GM12875 (cell line): Measurements from ENCODE around the gene PBXIP1.
"Not testable (repeated sequence)": the region's sequence is repeated elsewhere in the genome, so short reads cannot be mapped to it uniquely, and the experiment has no call there.

Experiments used
- H3K4me3 ChIP-seq: one replicate; pipeline ENCODE4 v1.5.1; 2011; ENCODE audit warnings: low read depth, low read length, control low read depth
- TF ChIP-seq, protein P1 (sequence below): IDR thresholded peaks from 2 replicates; pipeline ENCODE4 v1.5.1; 2011; ENCODE audit warnings: low read depth, mild to moderate bottlenecking, control low read depth, inconsistent platforms, low read length, moderate library complexity, borderline replicate concordance; ENCODE audit not compliant: insufficient read depth

PBXIP1 gene

DNA sequence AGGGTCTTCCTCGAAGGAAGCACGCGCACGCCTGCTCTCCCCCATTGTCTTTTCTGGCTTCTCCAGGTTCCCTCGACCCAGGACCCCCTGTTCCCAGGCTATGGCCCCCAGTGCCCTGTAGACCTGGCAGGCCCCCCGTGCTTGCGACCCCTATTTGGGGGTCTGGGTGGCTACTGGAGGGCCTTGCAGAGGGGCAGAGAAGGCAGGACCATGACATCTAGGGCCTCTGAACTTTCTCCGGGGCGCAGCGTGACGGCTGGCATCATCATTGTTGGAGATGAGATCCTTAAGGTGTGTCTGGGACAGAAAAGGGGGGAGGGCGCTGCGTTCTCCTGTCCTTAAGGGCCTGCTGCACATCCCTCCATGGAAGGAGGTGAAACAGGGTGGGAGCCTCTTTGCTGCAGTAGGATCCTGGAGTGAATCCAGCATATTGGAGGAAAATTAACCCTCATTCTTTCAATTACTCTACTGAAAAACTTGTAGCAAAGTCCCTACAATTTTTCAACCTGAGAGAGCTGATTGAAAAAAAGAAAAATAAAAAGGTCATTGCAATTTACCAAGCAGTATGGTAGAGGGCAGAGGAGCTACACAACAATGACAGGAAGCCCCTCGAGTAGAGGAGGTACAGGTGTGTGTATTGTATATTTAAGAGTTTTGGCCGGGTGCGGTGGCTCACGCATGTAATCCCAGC, 28.0 kb upstream of the PBXIP1 start:
- TF ChIP-seq, protein P1, sequence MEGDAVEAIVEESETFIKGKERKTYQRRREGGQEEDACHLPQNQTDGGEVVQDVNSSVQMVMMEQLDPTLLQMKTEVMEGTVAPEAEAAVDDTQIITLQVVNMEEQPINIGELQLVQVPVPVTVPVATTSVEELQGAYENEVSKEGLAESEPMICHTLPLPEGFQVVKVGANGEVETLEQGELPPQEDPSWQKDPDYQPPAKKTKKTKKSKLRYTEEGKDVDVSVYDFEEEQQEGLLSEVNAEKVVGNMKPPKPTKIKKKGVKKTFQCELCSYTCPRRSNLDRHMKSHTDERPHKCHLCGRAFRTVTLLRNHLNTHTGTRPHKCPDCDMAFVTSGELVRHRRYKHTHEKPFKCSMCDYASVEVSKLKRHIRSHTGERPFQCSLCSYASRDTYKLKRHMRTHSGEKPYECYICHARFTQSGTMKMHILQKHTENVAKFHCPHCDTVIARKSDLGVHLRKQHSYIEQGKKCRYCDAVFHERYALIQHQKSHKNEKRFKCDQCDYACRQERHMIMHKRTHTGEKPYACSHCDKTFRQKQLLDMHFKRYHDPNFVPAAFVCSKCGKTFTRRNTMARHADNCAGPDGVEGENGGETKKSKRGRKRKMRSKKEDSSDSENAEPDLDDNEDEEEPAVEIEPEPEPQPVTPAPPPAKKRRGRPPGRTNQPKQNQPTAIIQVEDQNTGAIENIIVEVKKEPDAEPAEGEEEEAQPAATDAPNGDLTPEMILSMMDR: no peak
- H3K4me3 ChIP-seq: peak overlapping the region; percentile 70

DNA sequence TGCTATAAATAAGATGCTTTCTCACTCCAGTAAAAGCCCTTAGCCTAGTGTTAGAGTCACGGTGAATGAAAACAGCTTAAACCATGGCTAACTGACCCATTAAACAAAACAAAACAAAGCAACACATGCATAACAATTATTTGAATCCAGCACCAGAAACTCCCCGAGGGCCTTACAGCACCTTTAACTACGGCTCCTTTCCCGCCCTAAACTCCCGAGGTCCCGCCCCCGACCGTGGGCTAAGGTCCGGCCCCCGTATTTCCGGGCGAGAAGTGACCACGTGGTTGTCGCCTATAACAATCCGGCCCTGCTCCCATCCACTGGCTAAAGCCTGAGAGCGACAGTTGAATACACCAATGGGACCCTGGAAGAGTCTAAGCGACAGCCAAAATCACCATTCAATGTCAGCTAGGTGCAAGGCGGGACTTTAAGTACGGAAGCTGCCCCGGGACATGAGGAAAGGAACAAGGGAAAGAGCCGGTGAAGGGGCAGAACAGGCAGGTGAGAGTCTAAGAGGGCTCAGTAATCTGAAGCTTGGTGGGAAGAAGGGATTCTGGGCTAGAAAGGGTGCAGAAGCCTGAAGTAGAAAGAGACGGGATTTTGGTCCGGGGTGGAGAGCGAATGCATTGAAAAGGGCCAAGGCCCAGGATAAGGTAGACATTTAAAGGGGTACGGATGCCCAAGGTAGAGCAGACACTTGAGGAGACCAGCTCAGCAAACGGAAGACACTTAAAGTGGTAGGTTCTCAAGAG, 27.2 kb upstream of the PBXIP1 start, which contains the start of gene FLAD1:
Gene FLAD1 (plus strand): TSS at position 448 of the 752 bp plus-strand sequence. CDS start 351 bp downstream, outside the sequence.
- H3K4me3 ChIP-seq: peak within 1 kb of the TSS; percentile 70
- TF ChIP-seq, protein P1: no peak

DNA sequence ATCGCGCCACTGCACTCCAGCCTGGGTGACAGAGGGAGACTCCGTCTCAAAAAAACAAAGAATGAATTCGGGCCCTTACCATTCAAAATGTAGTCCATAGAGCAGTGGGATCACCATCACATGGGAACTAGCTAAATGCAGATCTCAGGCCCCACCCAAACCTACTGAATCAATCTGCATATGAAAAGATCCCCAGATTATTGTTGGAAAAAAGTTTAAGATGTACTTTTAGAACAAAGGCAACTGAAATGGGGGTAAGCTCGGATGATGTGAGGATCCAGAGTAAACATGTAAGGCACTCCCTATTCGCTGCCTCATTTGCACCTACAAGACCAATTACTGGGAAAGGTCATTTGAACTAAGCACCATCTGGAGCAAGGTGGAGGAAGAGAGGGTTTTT, 26.4 kb upstream of the PBXIP1 start:
- peak overlapping the region; percentile 70 for H3K4me3 ChIP-seq
- TF ChIP-seq, protein P1: no peak

DNA sequence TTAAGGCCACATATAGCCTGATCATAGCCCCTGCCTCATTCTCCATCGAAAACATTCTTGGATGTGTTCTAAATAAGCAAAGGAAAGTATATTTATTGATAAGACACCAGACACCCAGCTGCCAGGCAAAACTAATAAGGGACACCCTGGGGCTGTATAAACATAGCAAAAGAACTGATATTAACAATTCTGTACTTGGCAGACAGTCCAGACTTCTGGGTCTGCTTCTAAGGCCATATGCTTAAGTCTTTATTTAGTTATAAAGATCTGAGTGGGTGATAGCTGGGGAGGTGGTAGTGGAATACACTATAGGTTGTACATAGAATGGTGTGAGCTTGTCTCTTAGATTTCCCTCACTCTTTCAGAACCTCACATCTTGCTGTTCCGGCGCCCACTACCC, 22.5 kb upstream of the PBXIP1 start:
- TF ChIP-seq, protein P1: no peak

DNA sequence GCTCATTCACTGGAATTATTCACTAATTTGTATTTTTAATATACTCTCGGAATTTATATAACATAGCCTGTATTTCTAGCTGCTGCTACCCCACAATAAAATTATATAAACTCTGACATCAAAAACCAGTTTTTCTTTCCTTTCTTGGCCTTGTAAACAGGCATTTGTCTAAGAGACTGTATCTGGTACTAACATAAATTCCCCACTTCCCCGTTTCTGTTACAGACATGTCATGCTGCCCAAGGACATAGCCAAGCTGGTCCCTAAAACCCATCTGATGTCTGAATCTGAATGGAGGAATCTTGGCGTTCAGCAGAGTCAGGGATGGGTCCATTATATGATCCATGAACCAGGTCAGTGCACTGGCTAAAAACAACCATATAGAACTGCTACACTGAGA, 21.9 kb upstream of the PBXIP1 start:
- not testable (repeated sequence) for H3K4me3 ChIP-seq

More for the DNA sequence above, 22.5 kb upstream of the PBXIP1 start:
- H3K4me3 ChIP-seq: no peak overlapping the region

DNA sequence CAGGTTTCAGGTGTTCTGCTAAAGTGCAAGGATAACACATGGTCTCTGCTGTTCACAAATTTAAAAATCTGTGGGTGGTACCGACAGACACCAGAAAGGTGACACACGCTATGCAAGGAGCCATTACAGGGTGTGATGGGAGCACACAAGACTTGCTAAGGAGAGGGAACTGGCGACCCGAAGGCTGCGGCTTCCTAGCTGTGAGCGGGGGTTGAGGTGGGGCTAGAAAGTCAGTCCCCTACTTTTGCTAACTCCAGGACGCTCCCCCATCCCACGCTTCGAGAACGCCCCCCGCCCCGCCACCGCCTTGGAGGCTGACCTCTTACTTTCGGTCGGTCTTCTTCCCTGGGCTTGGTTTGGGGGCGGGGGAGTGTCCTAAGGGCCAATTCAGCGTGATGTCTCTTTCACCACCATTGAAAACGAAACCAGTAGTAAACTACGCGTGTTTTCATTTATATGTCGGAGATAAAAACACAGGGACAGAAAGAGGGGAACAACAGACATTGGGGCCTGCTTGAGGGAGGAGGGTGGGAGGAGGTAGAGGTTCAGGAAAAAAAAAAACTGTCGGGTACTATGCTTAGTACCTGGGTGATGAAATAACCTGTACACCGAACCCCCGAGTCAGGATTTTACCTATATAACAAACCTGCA, 19.6 kb upstream of the PBXIP1 start:
- TF ChIP-seq, protein P1: no peak
- peak overlapping the region; percentile 66 for H3K4me3 ChIP-seq

DNA sequence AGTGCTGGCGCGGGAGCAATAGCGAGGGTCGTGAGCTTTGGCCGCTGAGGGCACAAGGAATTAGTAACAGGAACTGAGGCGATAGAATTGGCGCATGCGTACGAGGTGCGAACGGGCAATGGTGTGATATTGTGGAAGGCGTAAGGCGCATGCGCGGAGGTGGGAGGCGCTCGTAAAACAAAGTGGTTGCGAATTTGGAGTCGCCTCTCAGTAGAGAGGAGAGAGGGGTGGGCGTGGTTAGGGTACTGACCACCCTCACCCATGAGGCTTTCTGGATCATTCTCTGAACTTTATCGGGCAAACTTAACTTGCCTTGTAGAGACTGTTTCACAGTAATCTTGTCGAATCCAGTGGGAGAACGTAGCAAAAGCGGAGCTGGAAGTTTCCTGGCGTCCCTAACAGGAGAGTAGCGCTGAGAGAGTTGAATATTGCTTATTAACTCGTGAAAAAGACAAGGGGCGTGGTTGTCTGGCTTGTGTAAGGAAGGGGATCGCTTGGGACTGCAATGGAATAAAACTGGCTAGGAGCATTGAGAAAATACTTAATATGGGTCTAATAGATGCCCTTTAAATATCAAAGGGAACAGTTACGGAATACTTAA, 19.0 kb upstream of the PBXIP1 start:
- peak overlapping the region; percentile 66 for H3K4me3 ChIP-seq
- TF ChIP-seq, protein P1: no peak
